NCI-H1105 (cell line): ENCODE results near the gene TNNC2.
"Not testable (repeated sequence)": the region's sequence is repeated elsewhere in the genome, so short reads cannot be mapped to it uniquely, and the experiment has no call there.

Experiments used
- DNase-seq: peaks from one replicate; lab custom pipeline; 2025; lab: John Stamatoyannopoulos, UW

TNNC2 gene

DNA sequence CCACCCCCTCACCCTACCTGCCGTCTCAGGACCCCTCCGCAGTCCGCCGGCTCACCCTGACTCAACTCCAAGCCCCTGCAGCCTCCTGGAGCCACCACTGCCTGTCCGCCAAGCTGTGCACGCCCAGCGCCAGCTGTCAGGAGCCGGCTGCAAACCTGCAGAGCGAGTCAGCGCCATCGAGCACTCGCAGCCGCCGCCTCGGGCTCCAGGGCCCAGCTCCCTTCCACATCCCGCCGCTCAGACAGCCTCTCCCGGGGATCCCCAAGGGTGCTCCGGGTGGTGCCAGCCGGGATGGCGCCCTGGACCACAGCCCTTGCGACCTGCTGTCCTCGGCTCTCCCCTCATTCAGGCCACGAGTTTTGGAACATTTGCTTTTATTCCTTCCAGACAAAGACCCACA, 4.3 kb downstream of the TNNC2 start:
- DNase-seq, result peak; percentile 58

DNA sequence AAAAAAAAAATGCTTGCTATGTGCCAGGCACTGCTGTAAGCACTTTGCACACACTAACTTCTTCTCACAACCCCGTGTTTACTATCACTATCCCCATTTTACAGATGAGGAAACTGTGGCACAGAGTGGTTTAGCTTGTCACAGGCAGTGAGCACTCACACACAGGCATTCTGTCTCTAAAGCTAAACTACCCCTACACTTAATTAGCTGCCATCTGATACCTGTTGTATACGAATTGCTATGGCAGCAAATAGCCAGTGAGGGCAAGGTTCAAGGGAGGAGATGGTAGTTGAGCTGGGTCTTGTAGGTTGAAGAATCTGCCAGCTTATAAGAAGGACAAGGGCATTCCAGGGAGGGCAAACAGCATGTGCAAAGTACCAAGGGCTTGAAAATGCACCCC, 5.2 kb downstream of the TNNC2 start:
- no peak for DNase-seq

DNA sequence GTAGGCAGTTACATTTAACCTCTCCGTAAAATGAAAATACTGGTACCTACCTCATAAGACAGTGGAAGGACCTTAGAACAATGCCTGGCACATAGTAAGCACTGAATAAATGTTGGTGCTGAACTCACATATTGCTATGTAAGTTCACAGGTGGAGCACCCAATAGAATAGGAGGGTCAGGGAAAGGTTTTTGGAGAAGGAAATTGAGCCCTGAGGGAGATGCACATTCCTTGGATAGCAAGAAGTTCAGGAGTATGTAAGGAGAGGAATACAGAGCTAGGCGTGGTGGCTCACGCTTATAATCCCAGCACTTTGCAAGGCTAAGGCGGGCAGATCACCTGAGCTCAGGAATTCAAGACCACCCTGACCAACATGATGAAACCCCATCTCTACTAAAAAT, 7.6 kb downstream of the TNNC2 start:
- DNase-seq, result no peak

DNA sequence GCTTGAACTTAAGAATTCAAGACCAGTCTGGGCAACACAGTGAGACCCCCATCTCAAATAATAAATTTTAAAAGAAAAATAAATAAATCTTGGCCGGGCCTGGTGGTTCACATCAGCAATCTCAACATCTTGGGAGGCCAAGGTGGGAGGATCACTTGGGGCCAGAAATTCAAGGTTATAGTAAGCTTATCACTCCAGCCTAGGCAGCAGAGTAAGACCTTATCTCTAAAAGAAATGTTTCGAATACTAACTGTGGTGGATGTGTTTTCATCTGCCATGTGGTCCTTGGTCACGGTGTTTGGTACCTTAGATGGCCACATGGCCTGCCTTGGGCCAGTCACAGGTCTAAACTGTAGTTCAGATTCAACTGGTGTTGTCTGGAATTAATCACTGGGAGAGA, 8.9 kb downstream of the TNNC2 start:
- DNase-seq, result no peak

DNA sequence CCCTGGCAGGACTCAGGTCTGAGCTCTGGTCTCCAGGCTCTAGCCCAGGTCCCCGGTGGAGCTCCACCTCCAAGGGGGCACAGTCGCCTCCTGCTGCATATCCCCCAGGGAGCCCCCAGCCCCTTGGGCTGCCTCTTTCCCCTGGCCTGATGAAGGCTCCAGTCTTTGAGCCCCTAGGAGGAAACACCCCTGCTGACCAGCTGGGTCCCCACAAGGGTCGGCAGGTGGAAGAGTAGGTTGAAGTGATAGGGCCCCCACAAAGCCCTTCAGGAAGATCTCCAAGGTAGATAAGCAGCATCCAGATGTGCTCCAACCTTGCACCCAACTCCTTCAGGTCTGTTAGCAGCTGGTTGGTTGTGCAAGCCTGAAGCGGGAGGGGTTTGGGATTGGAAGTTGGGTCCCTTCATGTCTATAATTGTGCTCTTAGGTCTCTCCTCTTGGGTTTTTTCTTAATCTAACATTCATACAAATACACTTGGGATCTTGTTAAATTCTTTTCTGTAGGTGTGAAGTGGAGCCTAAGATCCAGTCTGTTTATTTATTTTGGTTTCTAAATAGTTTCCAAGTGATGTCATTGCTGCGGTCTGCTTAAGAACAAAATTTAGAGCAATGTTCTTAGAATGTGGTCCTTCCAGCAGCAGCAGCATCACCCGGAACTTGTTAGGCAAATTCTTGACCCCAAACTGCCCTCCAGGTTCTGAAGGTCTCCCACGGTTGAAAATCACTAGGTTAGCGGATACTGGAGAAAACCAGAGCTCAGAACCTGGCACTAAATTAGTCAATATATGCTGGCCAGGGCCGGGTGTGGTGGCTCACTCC, 9.5 kb downstream of the TNNC2 start:
- DNase-seq, result no peak

DNA sequence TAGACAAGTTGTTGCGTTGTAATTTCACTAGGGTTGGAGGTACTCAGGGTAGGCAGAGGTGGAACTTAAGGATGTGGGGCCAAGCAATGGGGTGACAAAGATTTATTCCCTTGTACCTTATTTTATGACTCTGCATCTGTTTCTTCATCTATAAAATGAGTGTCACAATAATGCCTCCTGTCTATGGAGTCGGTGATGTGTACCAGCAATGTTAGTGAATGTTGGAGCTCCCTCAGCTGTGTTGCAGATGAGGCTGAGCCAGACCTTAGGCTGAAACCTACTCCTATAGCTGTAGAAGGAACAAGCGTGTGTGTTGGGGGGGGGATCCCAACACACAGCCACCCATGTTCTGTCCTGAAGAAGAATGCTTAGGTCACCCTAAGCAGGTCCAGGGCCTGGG, 10.2 kb downstream of the TNNC2 start:
- DNase-seq, result no peak

DNA sequence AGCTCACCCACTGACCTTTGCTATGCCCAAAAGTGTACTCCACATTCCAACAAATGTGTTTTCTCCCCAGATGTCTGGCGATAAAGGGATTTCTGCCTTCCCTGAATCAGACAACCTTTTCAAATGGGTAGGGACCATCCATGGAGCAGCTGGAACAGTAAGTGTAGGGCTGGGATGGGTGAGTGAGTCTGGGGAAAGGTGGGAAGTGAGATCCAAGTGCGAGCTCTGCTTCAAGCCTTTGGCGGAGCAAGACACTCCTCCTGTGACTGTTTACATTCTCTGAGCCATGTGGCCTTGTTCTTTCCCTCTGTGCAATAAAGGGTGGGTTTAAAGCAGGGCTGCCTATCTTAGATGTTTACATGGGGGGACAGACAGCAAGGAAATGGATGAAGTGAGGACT, 12.8 kb downstream of the TNNC2 start:
- no peak for DNase-seq

DNA sequence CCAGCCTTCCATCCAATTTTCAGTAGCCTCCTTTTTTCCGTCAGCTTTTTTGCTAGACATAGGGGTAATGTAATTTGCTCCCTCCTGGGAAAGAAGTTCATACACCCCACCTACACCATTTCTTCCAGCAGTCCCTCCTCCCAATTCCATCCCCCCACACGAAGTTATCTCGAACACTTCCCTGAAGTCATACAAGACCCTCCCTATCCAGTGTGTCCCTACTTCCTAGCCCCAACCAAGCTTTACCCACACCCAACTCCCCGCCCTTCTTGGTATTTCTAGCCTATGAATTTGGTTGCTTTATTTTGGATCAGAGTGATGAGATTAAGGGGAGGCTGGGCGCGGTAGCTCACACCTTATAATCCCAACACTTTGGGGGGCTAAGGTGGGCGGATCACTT, 13.6 kb downstream of the TNNC2 start:
- DNase-seq, result no peak

DNA sequence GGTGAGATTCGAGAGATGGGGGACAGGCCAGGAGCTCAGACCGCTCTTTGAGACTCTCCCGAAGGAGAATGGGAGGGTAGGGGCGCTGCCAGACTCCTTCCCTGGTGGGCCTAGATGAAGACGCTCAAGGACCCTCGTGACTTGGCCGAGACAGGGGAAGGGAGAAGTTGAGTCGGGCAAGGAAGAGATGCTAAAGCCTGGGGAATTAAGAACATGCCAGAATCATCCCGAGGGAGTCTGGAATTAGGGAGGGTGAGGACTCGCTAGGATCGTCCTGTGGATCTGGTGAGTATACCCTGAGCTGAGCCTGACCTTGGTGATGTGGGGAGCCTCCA, 14.1 kb downstream of the TNNC2 start:
- DNase-seq, result no peak

DNA sequence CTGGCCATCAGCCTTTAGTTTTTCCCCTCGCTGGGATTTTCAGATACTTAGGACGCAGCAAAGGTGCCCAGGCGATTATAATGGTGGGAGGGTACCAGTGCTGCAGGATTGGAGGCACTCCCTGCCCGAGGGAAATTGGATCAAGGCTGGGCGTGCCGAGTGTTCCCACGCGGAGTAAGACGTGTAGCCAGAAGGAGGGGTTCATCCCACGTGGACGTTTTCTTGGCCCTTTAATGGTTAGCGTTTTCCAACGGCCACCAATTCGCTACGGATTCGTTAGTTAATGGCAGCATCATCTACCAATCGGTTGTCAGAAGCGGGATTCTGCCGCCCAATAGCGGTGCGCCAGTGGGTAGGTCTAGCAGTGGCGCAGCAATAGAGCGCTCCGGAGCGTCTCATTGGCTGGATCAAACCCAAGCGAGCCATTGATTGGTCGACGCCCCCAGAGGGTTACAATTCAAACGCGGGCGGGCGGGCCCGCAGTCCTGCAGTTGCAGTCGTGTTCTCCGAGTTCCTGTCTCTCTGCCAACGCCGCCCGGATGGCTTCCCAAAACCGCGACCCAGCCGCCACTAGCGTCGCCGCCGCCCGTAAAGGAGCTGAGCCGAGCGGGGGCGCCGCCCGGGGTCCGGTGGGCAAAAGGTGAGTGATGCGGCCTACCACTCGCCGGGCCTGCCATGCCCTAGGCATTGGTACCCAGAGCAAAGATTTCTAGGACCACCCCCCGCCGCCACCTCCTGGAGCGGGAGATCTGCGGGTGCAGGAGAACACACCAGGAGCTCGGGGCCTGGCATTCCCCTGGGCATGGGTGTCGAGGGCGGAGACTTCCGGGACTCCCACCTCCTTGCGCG, 14.7 kb downstream of the TNNC2 start, which contains the start of gene UBE2C:
TSS of gene UBE2C (plus strand) at position 488 of the 849 bp plus-strand sequence. CDS start at position 540, 52 bp downstream.
- peak; percentile 99 for DNase-seq

DNA sequence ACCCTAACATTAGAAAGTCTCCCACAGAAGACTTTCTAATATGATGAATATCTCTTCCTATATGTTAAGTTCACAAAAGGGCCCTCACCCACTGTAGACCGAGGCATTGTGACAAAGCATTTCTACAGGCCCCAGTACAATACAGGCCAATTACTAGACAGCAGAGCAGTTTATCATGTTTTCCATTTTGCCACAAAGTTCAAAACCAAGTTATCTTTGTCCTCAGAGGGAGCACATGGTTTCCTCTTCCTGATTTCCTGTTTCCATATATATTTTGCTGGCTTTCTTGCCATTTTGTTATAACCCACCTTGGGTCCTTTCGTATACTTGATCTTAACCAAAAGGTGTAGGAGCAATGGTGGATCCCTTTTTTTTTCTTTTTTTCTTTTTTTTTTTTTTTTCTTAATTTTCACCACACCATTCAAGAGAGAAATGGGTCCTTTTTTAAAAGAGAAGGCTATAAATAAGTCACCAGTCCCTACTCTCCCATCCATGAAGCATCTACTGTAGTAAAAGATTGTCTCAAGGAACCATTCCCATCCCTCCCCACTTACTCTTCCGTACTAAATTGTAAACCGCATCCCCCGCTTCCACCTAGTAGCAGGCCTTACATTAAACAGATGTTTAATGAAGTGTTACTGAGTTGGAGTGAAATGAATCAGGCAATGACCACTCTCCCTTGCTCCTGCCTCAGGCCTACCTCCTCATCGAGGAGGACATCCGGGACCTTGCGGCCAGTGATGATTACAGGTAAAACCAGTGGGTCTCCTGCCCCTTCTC, 16.7 kb downstream of the TNNC2 start:
- no peak for DNase-seq

DNA sequence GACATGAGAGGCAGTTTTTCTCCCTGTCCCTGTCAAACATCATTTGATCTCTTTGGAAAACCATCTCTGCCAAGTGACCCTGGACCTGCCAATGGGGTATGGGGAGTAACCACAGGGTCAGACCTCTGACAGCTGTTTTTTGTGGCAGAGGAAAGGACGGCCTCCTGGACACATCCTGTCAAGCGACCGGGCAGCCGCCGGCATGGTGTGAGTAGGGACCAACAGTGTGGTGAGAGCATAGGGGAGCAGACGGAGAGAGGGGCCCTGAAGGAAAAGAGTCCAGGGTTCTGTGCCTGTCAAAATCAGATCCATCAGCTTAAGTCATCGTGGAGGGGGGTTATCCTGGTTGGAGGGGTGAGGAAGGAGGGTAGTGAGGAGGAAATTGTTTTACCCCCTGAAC, 25.3 kb downstream of the TNNC2 start:
- no peak for DNase-seq

DNA sequence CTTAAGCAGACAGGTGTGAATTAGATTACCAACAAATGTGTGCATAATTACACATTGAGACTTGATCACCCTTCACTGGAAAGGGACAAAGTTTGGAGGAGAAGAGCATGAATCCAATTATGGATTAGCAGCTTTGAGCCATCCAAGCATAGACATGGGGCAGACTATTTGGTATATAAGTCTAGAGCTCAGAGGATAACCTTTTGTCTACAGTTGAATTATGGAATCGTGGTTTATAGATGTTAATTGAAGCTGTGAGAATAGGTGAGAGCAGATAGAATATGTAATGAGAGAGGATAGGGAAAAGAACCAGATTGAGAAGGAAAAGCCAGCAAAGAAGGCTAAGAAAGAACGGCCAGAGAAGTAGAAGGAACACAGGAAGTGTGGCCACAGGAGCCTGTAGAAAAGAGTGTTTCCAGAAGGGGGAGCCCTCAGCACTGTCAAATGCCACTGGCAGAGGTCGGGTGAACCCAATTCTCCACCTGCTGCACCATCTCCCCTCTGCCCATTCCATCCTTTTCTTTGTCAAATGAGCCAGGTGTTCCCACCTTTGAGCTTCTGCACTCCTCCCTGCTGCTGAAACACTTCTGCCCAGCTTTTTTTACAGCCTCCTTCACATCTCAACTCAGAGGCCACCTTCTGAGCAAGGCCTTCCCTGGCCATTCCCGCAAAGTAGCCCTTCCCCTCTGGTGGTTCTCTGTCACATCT, 28.0 kb downstream of the TNNC2 start:
- peak; percentile 70 for DNase-seq

DNA sequence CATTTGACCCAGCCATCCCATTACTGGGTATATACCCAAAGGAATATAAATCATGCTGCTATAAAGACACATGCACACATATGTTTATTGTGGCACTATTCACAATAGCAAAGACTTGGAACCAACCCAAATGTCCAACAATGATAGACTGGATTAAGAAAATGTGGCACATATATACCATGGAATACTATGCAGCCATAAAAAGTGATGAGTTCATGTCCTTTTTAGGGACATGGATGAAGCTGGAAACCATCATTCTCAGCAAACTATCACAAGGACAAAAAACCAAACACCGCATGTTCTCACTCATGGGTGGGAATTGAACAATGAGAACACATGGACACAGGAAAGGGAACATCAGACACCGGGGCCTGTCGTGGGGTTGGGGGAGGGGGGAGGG, 29.2 kb downstream of the TNNC2 start:
- not testable (repeated sequence) for DNase-seq

DNA sequence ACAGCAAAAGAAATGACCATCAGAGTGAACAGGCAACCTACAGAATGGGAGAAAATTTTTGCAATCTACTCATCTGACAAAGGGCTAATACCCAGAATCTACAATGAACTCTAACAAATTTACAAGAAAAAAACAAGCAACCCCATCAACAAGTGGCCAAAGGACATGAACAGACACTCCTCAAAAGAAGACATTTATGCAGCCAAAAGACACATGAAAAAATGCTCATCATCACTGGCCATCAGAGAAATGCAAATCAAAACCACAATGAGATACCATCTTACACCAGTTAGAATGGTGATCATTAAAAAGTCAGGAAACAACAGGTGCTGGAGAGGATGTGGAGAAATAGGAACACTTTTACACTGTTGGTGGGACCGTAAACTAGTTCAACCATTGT, 29.6 kb downstream of the TNNC2 start:
- not testable (repeated sequence) for DNase-seq

DNA sequence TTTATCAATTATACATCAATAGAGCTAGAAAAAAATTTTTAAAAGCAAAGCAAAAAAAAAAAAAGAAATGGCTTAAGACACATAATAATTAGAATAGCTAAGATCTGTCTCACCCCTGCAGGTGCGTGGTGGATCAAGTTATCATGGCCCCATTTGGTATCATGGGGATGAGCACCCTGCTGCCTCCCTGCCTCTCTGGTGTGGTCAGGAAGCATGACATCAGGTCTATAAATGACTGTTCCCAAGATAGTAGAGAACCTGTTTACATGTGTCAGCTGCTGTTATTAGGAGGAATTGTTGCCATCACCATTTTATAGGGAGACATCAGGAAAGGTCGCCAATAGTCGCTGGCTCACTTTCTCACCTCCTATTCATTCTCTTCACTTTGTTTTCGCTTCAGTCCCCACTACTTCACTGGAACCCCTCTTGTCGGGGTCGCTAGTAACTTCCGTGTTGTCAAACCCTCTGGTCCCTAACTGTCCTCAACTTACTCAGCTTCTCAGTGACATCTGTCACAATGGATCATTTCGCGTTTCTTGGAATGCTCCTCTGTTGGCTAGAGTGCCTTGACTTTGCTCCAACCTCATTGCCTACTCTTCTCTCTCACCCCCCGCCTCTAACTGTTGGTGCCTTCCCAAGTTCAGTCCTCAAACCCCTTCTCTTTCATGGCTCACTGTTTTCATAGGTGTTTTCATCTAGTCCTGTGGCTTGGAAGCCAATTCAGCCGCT, 30.6 kb downstream of the TNNC2 start:
- no peak for DNase-seq

DNA sequence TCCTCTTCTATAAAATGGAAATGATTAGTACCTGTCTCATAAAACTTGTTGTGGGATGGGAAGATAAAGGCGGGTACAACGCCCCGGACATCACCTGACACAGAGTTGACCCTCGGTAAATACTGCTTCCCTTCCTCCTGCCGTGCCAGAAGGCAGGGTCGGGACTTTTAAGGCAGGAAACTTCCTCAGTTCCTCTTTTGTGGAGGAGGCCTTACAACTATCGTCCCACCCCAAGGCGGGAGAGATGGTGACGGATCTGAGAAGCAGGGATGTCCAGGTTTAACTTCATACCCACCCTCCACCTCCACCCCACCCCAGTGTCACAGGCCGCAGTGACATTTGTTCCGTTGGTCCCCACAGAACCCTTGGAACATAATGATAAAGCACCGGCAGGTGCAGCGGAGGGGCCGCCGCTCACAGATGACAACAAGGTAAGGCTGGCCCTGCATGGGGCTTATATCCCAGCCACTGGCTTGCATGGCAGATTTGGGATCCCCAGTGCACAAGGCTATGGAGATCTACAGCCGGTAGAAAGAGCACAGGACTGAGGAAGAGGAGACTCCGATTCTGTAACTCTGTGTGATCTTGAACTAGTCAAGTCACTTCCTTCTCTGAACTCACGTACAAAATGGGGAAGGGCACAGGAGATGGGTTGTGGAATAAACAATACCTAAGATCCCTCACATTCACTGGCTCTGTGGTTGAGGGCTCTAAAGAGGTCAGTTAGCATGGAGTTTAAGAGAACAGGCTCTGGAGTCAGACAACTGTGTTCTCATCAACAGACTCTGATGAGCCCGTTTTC, 34.6 kb downstream of the TNNC2 start:
- no peak for DNase-seq

DNA sequence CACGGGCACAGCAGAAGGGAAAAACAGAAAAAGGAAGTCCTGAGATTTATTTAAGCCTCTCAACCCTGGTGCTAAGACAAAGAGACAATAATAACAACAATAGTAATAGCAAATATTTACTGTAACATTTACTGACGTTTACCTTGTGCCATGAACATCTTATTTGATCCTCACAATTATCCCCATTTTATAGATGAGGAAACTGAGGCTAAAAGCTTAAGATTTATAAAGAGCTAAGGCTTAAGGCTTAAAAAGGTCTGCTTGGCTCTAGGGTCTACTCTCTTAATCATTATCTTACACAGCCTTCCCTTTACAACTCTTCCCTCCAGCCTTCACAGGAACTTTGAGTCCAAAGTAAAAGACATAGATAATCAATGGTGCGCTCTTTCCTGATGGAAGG, 38.8 kb downstream of the TNNC2 start:
- DNase-seq, result no peak

DNA sequence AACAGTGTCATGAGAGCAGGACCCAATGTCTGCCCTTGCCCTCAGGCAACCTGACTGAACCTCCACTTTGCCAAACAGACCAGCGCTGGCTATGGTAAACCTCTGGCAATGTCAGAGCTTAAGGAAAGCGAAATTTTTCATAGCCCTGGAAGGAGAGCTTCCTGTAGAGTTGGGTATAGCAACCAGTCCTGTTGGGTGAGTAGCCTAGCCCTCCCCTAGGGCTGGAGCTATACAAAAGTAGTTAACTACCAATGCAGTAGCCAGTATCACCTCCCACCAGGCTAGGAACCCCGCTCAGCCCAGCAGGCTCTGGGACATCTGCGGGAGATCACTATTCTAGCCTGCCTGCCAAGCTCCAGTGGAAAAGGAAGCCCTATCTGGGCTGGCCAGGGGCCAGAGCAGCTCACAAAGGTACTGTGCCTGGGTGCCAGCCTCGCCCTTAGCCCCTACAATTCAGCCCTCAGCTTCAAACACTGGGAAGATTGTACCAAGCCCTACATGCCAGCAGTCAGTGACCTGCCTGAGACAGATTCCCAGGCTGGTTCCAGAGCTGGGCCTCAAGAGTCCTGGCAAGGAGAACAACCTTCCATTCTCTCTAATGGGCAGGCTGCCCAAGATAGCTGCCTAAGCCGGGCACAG, 43.3 kb downstream of the TNNC2 start:
- DNase-seq, result no peak

DNA sequence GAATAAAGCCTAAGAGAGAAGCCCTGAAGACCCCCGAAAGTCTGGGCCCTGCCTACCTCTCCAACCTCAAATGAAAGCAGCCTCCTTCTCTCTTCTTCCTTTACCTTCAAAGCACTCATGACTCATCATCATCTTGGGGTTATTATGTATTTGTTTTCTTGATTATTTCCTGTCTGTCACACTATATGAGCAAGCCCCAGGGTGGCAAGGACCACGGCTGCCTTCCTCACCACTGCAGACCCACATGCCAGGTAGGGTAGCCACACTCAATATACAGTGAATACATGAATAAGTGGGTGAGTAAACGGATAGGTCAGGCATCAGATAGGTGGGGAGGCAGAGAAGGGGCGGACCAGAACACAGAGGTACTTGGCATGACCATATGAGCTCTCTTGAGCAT, 44.2 kb downstream of the TNNC2 start:
- no peak for DNase-seq
